Tibial nerve (tissue), 3 donors: ENCODE measurements around the gene S100A1.

Experiments
- POLR2A ChIP-seq, 2 donors: fragments of 450-650 bp; IDR thresholded peaks; one replicate each; pipeline ENCODE4 v1.6.1; 2017; ENCODE audit warnings: antibody characterized with exemption in 2 of 2, mild to moderate bottlenecking in 2 of 2, moderate library complexity in 2 of 2
- TF ChIP-seq, protein P1 (sequence below), 5 experiments: fragments of 200-600 bp in 3 of 5; fragments of 450-650 bp in 2 of 5; sonication (generic) in 3 of 5; IDR thresholded peaks; one replicate each; pipeline ENCODE4 v1.5.1; 2016 to 2019; ENCODE audit warnings: antibody characterized with exemption in 5 of 5, mild to moderate bottlenecking in 3 of 5, moderate library complexity in 2 of 5

DNA sequence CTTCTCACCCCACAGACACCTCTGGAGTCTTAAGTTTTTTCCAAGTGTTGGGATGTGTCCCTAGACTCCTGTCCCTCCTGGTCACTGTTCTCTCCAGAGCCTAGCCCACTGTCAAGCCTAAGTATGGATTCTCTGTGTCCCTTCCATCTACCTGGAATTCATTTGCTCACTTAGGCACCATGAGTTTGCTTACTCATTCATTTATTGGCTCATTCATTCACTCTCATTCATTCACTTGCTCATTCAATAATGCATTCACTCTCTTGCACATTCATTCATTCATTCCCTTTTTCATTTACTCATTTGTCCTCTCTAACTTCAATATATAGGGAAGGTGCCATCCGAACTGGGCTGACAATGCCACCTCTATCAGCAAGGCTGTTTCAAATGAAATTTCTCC is 16.9 kb upstream of the S100A1 start:
- TF ChIP-seq, protein P1, sequence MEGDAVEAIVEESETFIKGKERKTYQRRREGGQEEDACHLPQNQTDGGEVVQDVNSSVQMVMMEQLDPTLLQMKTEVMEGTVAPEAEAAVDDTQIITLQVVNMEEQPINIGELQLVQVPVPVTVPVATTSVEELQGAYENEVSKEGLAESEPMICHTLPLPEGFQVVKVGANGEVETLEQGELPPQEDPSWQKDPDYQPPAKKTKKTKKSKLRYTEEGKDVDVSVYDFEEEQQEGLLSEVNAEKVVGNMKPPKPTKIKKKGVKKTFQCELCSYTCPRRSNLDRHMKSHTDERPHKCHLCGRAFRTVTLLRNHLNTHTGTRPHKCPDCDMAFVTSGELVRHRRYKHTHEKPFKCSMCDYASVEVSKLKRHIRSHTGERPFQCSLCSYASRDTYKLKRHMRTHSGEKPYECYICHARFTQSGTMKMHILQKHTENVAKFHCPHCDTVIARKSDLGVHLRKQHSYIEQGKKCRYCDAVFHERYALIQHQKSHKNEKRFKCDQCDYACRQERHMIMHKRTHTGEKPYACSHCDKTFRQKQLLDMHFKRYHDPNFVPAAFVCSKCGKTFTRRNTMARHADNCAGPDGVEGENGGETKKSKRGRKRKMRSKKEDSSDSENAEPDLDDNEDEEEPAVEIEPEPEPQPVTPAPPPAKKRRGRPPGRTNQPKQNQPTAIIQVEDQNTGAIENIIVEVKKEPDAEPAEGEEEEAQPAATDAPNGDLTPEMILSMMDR (IDR thresholded peaks at IDR 0.05), result no peak
- no peak for TF ChIP-seq POLR2A (IDR thresholded peaks at IDR 0.05)
